Testis (tissue), 2 donors: ENCODE data around the gene SLC12A2.

Experiments used
- CTCF ChIP-seq, 3 experiments: fragments of 450-650 bp in 2 of 3; fragments of 200-600 bp in 1 of 3; sonication (generic) in 1 of 3; IDR thresholded peaks; one replicate each; pipeline ENCODE4 v1.5.1; 2016 to 2019; ENCODE audit warnings: antibody characterized with exemption in 3 of 3, mild to moderate bottlenecking in 2 of 3, moderate library complexity in 1 of 3
- POLR2A ChIP-seq: fragments of 450-650 bp; IDR thresholded peaks from one replicate; pipeline ENCODE4 v1.6.1; 2017; ENCODE audit warnings: antibody characterized with exemption, mild to moderate bottlenecking, moderate library complexity

- TF ChIP-seq CTCF (IDR thresholded peaks at IDR 0.05) (no peak), POLR2A (no peak)
These were observed 141.9 kb downstream of the SLC12A2 start for GRCh38 chr5:128225245-128226030.
